ENCODE measurements around the gene RAPGEF1. TPM values are rescaled to one million over a fixed set of nuclear protein-coding genes. Genes with fewer than 3 reads are reported as not detected.

Gene RAPGEF1
- total and polyA plus RNA-seq, 4 donors = 17.5 to 93.2 (median 54.7) TPM

Other genes starting within 250 kb of the RAPGEF1 start
- gene POMT1, start 237.2 kb downstream of the RAPGEF1 start, total RNA-seq = 10 to 100 TPM; 22.0 to 33.1 TPM
- 10 to 100 TPM; 10.0 to 97.0 TPM for gene POMT1, start 237.2 kb downstream of the RAPGEF1 start, polyA plus RNA-seq
- 10 to 100 TPM; 24.5 to 28.3 TPM for gene UCK1, start 208.8 kb downstream of the RAPGEF1 start, total RNA-seq
- 10 to 100 TPM; 35.7 to 45.7 TPM for gene UCK1, start 208.8 kb downstream of the RAPGEF1 start, polyA plus RNA-seq
- not detected for gene PRRT1B, start 194.6 kb downstream of the RAPGEF1 start, total RNA-seq
- gene PRRT1B, start 194.6 kb downstream of the RAPGEF1 start, polyA plus RNA-seq = not detected